ENCODE data around the gene CDYL. TPM values are rescaled to one million over a fixed set of nuclear protein-coding genes. Genes with fewer than 3 reads are reported as not detected.

Gene CDYL
- polyA plus RNA-seq, 3 donors, result 23.9 to 28.7 (median 26.7) TPM

DNA sequence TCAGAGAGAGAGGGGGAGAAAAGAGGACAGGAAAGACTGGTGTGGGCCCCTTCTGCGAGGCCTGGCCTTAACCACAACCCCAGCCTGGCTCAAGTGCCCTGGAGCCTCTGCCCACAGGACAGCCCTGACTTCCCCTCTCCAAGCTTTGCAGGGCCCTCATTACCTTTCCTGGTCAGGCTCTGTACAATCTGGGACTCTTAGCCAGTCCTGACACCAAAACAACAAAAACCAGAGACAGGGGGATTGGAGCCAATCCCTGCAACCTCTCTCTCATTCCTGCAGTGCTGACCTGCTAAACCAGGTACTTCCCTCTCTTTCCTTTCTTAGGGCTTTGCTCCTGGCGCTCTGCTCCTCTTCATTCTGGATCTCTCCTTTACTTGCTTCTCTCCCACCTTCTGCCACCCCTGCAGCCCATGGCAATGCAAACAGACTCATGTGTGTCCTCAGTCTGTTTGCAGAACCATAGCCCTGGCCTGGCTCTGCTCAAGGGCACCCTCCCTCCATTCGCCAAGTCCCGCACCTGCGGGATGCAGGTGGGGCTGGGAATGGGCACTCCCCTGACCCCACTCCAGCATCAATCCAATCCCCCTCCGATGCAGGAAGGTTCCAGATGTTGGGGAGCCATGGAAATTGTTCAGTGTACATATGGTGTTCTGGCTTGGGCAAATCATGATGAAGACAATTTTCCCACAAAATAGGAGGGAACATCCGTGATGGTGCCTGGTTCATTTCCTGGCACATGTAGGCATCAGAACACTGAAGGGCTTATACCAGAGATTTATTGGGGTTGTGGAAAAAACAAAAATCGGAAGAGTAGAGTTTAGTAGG, 189.6 kb downstream of the CDYL start:
- DNase-seq (ENCODE audit: extremely low read depth in 1 of 11, low read depth in 9 of 11, low spot score in 4 of 11), result no peak

DNA sequence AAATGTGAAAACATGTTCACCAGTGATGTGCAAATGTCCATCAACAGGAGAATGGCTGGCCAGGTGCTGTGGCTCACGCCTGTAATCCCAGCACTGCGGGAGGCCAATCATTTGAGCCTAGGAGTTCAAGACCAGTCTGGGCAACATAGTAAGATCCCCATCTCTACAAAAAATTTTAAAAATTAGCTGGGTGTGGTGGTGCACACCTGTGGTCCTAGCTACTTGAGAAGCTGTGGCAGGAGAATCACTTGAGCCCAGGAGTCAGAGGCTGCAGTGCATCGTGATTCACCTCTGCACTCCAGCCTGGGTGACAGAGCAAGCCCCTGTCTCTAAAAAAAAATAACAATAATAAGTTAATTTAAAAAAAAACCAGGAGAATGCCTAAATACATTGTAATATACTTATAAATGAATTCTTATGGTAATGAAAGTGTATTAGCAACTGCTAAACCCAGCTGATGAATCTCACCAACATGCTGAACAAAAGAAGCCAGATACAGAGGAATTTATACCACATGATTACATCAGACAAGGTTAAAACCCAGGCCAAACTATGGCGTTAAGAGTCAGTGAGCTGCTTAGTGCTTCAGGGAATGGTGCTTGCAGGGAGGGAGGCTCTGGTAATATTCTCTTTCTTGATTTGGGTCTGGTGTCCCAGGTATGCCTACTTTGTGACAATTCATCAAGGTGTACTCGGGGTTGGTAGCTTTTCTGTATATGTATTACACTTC, 191.3 kb downstream of the CDYL start:
- no peak for DNase-seq (ENCODE audit: extremely low read depth in 1 of 11, low read depth in 9 of 11, low spot score in 4 of 11)

DNA sequence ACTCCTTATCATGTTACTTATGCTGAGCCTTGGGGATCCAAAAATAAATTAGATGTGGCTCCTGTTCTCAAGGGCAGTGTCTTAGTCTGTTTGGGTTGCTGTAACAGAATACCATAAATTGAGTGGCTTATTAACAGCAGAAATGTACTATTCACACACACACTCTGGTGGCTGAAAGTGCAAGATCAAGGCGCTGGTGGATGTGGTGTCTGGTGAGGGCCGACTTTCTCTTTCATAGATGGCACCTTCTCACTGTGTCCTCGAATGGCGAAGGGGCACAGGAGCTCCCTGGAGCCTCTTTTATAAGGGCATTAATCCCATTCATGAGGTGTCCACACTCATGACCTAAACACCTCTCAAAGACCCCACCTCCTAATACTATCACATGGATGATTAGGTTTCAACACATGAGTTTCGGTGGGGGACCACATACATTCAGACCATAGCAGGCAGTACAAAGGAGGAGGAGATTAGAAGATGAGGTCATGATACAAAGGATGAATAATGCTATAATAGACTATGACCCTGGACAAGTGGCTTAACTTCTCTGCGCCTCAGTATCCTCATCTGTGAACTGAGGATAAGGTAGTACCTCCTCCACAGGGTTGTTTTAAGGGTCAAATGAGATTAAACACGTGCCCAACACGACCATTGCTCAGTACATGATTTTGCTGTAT, 193.5 kb downstream of the CDYL start:
- no peak for DNase-seq (ENCODE audit: extremely low read depth in 1 of 11, low read depth in 9 of 11, low spot score in 4 of 11)

DNA sequence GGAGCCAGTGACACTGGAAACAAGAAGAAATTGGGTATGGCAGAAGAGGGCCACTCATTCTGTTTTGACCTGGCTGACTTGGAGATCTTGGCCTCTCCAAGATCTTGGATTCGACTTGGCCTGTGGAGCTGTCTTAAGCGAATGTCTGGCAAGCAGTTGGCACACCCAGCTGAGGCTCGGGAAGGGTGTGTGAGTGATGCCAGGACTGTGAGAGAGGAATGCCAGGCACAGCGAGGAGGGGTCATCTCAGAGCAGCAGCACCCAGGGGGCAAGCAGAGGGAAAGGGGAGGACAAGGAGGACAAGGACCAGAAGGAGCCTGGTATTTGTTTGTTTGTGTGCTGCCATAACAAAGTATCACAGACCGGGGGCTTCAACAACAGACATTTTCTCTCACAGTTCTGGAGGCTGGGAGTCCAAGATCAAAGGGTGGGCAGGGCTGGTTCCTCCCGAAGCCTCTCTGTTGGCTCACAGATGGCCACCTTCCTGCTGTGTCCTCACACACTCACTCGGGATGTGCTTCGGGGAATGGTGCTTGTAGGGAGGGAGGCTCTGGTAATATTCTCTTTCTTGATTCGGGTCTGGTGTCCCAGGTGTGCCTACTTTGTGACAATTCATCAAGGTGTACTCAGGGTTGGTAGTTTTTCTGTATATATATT, 194.7 kb downstream of the CDYL start:
- DNase-seq (ENCODE audit: extremely low read depth in 1 of 11, low read depth in 9 of 11, low spot score in 4 of 11), result no peak

DNA sequence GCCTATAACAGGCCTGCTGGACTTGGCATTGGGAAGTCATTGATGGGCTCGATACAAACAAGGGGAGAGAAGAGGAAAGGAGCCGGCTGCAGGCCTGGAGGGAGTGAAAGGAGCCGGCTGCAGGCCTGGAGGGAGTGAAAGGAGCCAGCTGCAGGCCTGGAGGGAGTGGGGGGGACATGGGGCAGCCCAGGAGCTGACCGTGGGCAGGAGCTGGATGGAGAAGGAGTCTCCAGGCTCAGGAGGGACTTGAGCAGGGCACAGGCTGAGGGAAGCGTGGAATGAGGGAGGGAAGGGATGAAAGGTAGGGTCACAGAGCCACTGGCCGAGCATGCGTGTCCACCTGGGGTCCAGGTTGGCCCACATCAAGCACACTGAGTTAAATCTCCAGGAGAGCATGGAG, 195.6 kb downstream of the CDYL start:
- DNase-seq (ENCODE audit: extremely low read depth in 1 of 11, low read depth in 9 of 11, low spot score in 4 of 11), result no peak

DNA sequence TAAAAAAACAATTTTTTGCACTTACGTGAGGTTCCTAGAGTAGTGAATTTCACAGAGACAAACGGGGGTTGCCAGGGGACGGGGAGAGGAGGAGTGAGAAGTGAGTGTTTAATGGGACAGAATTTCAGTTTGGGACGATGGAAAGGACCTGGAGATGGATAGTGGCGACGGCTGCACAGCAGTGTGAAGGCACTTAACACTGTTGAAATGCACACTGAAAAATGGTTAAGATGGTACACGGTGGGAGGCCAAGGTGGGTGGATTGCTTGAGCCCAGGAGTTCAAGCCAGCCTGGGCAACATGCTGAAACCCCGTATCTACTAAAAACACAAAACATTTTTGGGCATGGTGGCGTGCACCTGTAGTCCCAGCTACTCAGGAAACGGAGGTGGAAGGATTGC, 196.2 kb downstream of the CDYL start:
- DNase-seq (ENCODE audit: extremely low read depth in 1 of 11, low read depth in 9 of 11, low spot score in 4 of 11), result no peak

DNA sequence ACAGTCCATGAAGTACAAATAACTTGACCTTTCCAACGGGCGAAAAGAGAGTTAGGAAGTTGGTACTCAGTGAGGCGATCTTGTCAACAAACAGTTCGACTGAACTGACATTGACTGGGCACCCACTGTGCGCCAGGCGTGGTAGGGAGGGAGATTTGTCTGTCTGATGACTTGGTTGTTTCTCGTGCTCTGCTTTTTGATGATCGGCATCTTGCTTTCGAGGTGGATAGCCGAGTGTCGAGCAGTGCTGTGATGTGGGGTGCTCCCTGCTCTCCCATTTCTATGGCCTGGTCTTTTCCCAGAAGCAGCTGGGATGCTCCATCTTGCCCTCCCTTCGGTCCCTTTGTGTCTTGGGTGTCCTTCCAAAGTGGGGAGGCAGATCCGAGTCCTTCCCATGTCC, 197.2 kb downstream of the CDYL start:
- DNase-seq (ENCODE audit: extremely low read depth in 1 of 11, low read depth in 9 of 11, low spot score in 4 of 11), result no peak

DNA sequence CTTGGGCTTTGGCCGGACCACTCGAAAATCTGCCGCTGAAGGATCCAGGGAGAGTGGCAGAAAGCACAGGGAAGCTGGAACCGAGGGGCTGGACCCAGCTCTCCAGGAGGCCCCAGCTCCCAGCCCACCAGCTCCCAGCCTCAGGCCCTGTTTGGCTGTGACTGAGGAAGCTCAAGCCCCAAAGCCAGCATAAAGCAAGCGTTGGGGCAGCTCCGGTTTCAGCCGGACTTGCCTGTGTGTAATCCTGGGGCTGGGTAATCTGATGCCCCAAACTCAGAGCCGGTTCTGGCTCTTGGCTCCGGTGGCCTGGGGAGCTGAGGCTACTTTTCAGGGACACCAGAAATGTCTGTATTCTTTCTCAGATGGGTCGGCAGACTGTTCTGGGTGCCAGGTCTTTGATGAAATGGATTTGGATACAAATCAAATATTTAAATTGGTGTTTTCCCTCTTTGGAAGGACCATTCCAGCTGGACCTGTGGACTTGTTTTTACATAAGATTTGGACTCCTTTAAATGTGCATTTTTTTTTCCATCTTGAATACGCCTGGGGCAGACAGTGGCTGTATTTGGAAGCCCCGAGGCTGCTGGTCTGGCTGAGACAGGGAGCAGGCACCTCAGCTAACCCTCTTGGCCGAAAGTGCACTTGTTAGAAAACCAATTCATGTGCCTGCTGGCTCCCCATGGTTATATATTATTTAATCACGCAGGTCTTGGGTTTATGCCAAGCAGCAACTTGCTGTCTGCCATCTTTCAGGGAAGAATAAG, 198.0 kb downstream of the CDYL start:
- DNase-seq (ENCODE audit: extremely low read depth in 1 of 11, low read depth in 9 of 11, low spot score in 4 of 11), result peak in 8 of 11 donors; percentile 34 to 60 (median 46)

DNA sequence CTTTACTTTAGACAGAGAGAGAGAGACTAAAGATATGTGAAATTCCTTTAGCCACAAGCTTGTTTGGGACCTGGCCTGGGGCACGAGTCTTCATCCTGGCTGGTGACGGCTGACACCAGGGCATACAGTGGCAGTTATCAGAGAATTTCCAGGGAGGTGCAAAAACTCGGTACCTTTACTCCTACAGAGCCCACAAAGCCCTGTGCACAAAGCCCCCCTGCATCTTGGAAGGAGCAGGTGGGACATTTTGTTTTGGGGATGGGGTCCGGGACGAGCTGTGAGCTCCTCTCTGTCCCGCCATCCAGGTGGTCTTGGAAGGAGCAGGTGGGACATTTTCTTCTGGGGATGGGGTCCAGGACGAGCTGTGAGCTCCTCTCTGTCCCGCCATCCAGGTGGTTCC, 198.8 kb downstream of the CDYL start:
- no peak for DNase-seq (ENCODE audit: extremely low read depth in 1 of 11, low read depth in 9 of 11, low spot score in 4 of 11)

DNA sequence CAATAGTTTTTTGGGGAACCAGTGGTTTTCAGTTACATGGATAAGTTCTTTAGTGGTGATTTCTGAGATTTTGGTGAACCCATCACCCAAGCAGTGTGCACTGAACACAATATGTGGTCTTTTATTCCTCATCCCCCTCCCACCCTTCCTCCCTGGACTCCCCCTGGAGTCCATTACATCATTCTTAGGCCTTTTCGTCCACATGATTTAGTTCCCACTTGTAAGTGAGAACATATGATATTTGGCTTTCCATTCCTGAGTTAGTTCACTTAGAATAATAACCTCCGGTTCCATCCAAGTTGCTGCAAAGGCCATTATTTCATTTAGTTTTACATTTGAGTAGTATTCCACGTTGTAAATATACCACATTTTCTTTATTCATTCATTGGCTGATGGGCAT, 199.3 kb downstream of the CDYL start:
- no peak for DNase-seq (ENCODE audit: extremely low read depth in 1 of 11, low read depth in 9 of 11, low spot score in 4 of 11)

DNA sequence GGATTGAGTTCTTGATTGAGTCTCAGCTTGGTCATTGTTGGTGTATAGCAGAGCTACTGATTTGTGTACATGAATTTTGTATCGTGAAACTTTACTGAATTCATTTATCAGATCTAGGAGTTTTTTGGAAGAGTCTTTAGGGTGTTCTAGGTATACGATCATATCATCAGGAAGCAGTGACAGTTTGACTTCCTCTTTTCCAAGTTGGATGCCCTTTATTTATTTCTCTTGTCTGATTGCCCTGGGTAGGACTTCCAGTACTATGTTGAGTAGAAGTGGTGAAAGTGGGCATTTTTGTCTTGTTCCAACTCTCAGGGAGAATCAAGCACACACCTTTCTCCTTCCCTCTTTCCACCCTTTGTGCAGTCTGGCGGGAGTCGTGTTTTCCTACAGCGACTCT, 201.3 kb downstream of the CDYL start:
- no peak for DNase-seq (ENCODE audit: extremely low read depth in 1 of 11, low read depth in 9 of 11, low spot score in 4 of 11)

DNA sequence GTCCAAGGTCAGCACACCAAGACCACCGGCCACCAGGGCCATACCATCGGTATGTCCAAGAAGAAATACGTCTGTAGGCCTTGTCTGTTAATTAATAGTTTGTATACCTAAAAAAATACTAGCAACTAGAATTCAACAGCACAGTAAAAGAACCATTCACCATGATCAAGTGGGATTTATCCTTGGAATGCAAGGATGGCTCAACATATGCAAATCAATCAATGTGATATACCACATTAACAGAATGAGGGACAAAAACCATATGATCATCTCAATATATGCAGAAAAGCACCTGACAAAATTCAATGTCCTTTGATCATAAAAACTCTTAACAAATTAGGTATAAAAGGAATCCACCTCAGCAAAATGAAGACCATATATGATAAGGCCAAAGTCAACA, 203.2 kb downstream of the CDYL start:
- no peak for DNase-seq (ENCODE audit: extremely low read depth in 1 of 11, low read depth in 9 of 11, low spot score in 4 of 11)

DNA sequence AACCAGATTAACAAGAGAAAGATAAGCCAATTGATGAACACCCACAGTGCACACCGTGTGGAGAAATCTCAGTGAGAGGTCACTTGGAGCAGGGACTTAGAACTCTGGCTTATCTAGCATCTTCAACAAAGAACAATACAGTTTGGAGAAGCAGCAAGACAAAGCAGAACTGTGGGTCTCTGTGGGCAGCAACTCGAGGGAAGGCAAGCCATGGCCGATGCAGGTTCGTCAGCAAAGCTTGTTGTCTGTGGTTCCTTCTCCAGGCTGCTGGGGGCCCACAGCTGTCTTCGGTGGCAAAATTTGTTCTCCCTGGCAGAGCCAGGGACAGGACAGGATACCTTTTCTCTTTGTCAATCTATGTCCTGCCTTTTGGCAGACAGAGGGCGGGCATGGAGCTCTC, 205.6 kb downstream of the CDYL start:
- DNase-seq (ENCODE audit: extremely low read depth in 1 of 11, low read depth in 9 of 11, low spot score in 4 of 11), result no peak

DNA sequence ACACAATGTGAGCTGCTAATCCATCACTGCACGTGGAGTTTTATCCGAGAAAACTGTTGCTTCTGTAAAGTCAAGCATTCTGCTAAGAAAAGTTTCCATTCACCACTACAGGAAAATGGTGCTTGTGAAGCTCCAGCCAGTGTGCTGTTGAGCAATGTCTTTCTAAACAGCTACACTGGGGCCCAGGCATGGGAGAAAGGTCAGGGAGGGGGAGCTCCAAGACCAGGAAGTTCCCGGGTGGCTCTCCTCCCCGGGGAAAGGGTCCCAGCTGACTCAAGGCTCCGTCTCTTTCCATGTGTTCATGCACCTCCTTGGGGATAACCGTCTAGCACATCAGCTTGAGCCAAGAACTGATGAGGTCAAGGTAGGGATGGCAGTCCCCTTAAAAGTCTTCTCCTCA, 207.1 kb downstream of the CDYL start:
- DNase-seq (ENCODE audit: extremely low read depth in 1 of 11, low read depth in 9 of 11, low spot score in 4 of 11), result no peak

DNA sequence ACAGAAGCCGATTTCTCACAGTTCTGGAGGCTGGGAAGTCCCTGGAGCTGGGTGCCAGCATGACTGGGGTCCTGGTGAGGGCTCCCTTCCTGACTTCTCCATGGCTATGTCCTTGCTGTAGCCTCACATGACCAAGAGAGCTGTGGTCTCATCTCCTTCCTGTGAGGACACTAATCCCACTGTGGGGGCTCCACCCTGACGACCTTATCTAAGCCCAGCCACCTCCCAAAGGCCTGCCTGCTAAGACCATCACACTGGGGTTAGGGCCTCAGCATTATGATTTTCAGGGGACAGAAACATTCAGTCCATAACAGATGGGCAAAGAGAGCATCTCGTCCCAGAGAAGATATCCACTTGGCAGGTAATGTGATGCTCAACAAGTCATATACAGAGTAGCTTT, 210.8 kb downstream of the CDYL start:
- DNase-seq (ENCODE audit: extremely low read depth in 1 of 11, low read depth in 9 of 11, low spot score in 4 of 11), result no peak

DNA sequence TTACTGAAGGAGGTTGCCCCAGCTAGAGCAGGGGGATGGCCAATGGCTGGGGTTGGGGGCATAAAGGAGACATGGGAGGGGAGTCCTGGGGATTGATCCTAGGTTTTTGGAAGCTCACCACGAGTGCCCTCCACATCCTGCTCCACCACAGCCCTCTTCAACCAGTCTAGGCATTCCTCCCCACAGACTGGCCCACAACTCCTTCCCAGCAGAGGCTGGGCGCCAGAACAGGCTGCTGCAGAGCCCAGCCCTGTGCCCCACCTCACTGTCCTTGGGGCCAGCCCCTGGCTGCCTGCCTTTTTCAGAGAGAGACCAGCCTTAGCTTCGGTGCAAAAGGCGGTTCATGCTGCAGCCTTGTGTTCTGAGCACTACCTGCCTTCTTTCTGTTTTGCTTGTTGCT, 211.2 kb downstream of the CDYL start:
- no peak for DNase-seq (ENCODE audit: extremely low read depth in 1 of 11, low read depth in 9 of 11, low spot score in 4 of 11)

DNA sequence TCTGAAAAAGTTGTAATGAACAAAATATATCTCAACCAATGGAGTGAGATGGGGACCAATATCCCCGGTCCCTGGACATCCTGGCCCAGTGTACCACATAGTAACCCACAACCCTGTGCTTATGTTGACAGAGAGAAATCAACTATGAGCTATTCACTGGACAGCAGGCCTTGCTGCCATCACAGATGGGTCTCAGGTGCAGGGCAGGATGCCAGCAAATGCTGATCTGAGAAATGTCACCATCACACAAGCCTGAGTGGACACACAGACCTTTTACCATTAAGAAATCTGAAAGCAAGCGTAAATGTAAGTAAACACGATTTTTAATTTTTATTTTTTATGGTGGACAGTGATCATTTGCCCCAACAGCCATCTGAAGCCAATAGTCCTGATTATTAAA, 218.5 kb downstream of the CDYL start:
- DNase-seq (ENCODE audit: extremely low read depth in 1 of 11, low read depth in 9 of 11, low spot score in 4 of 11), result no peak

DNA sequence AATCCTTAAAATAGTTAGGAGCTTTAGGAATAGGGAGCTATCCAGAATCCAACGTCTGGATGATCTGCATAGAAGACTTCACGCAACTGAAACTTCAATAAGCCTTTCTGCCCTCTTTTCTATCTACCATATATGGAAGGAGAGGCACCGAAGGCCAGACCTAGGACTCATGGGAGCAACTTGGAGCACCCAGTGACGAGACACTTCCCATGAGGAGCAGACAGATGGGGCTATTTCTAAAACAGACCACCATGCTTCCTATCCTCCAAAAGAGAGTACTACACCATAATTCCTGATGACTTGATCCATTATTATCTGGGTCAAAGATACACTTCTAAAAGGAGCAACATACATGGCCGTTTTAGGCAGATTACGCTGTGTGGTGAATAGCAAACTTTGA, 221.7 kb downstream of the CDYL start:
- no peak for DNase-seq (ENCODE audit: extremely low read depth in 1 of 11, low read depth in 9 of 11, low spot score in 4 of 11)

DNA sequence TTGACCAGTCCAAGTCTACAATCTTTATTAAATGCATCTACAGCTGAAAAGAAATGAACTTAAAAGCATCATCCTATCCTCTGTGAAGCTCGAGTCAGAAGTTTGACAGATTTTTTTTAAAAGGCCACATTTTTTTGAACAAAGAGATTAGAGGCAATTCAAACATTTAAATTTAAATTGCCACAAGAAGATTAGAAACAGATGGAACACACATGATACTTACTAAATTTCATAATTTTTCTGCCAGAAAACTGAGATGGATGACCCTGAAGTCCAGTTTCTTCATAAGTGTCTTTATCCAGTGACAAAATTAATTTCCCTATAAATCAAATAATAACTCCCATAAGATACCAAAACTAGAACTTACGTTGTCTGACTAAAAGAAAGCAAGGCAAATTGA, 223.4 kb downstream of the CDYL start:
- DNase-seq (ENCODE audit: extremely low read depth in 1 of 11, low read depth in 9 of 11, low spot score in 4 of 11), result no peak

Measured in renal cortex interstitium (tissue), 11 donors.